GM19438 (cell line): ENCODE data around the gene GLP1R.

Experiments used
- ATAC-seq: cut with Tn5 transposase; IDR thresholded peaks from one replicate; pipeline ENCODE4 v1.9.1; 2021; ENCODE audit warnings: low read depth; ENCODE audit not compliant: unreplicated experiment

Gene GLP1R

GRCh38 chr6:39048481-39049399 is at the start of gene GLP1R:
TSS of gene GLP1R (plus strand) at chr6:39048781. CDS start at chr6:39048841, 60 bp downstream.
- ATAC-seq: no peak

GRCh38 chr6:39003072-39003471 is 45.5 kb upstream of the GLP1R start:
- no peak for ATAC-seq

GRCh38 chr6:39003492-39003891 is 45.1 kb upstream of the GLP1R start:
- no peak for ATAC-seq

- no peak for ATAC-seq
Measured at GRCh38 chr6:39004801-39005200, 43.8 kb upstream of the GLP1R start.

GRCh38 chr6:39005774-39006173 is 42.8 kb upstream of the GLP1R start:
- no peak for ATAC-seq

GRCh38 chr6:39007575-39007974 is 41.0 kb upstream of the GLP1R start:
- ATAC-seq: no peak

GRCh38 chr6:39008737-39009136 is 39.8 kb upstream of the GLP1R start:
- ATAC-seq: no peak

- no peak for ATAC-seq
Measured at GRCh38 chr6:39009476-39009875, 39.1 kb upstream of the GLP1R start.

- no peak for ATAC-seq
Measured at GRCh38 chr6:39016839-39017546, 31.6 kb upstream of the GLP1R start.

- no peak for ATAC-seq
Measured at GRCh38 chr6:39017547-39017880, 31.1 kb upstream of the GLP1R start.

GRCh38 chr6:39018103-39018502 is 30.5 kb upstream of the GLP1R start:
- no peak for ATAC-seq

GRCh38 chr6:39020136-39020535 is 28.4 kb upstream of the GLP1R start:
- ATAC-seq: no peak

- ATAC-seq: no peak
Measured at GRCh38 chr6:39021041-39021440, 27.5 kb upstream of the GLP1R start.

GRCh38 chr6:39021779-39022178 is 26.8 kb upstream of the GLP1R start:
- no peak for ATAC-seq

GRCh38 chr6:39026175-39026574 is 22.4 kb upstream of the GLP1R start:
- ATAC-seq: no peak

- no peak for ATAC-seq
Measured at GRCh38 chr6:39029156-39030011, 19.2 kb upstream of the GLP1R start.

GRCh38 chr6:39035681-39036080 is 12.9 kb upstream of the GLP1R start:
- ATAC-seq: no peak

GRCh38 chr6:39037082-39037508 is 11.5 kb upstream of the GLP1R start:
- no peak for ATAC-seq

GRCh38 chr6:39037707-39038106 is 10.9 kb upstream of the GLP1R start:
- ATAC-seq: no peak

- ATAC-seq: no peak
Measured at GRCh38 chr6:39040080-39040673, 8.4 kb upstream of the GLP1R start.

- no peak for ATAC-seq
Measured at GRCh38 chr6:39041072-39041471, 7.5 kb upstream of the GLP1R start.
